HuH-7.5 (cell line): ENCODE results near the gene MIA2.
"Not testable (repeated sequence)": the region's sequence is repeated elsewhere in the genome, so short reads cannot be mapped to it uniquely, and the experiment has no call there.

Experiments
- DNase-seq: peaks from one replicate; pipeline ENCODE4 v3.0.0; 2011; ENCODE audit warnings: low spot score

Gene MIA2

GRCh38 chr14:39267608-39268005 lies 33.9 kb downstream of the MIA2 start:
- no peak for DNase-seq

- DNase-seq = no peak
Observed at GRCh38 chr14:39268393-39268792, 34.7 kb downstream of the MIA2 start.

- no peak for DNase-seq
Observed at GRCh38 chr14:39272918-39273317, 39.2 kb downstream of the MIA2 start.

- DNase-seq = no peak
Observed at GRCh38 chr14:39275395-39275794, 41.7 kb downstream of the MIA2 start.

- no peak for DNase-seq
Observed at GRCh38 chr14:39276005-39276404, 42.3 kb downstream of the MIA2 start.

- DNase-seq = no peak
Observed at GRCh38 chr14:39276579-39277114, 42.9 kb downstream of the MIA2 start.

GRCh38 chr14:39279515-39279914 lies 45.8 kb downstream of the MIA2 start:
- DNase-seq = no peak

GRCh38 chr14:39280678-39281077 lies 47.0 kb downstream of the MIA2 start:
- DNase-seq = not testable (repeated sequence)

- no peak for DNase-seq
Observed at GRCh38 chr14:39289523-39289922, 55.8 kb downstream of the MIA2 start.

GRCh38 chr14:39291701-39292100 lies 58.0 kb downstream of the MIA2 start:
- no peak for DNase-seq

GRCh38 chr14:39293629-39294028 lies 59.9 kb downstream of the MIA2 start:
- DNase-seq = no peak

GRCh38 chr14:39300389-39300788 lies 66.7 kb downstream of the MIA2 start:
- not testable (repeated sequence) for DNase-seq

- DNase-seq = no peak
Observed at GRCh38 chr14:39302124-39302810, 68.6 kb downstream of the MIA2 start.

- no peak for DNase-seq
Observed at GRCh38 chr14:39303115-39303514, 69.4 kb downstream of the MIA2 start.

- DNase-seq = no peak
Observed at GRCh38 chr14:39307815-39308214, 74.1 kb downstream of the MIA2 start.

GRCh38 chr14:39310051-39310450 lies 76.3 kb downstream of the MIA2 start:
- no peak for DNase-seq

- DNase-seq = no peak
Observed at GRCh38 chr14:39315859-39316444, 82.2 kb downstream of the MIA2 start.

- no peak for DNase-seq
Observed at GRCh38 chr14:39316830-39317553, 83.3 kb downstream of the MIA2 start.

- no peak for DNase-seq
Observed at GRCh38 chr14:39318574-39318973, 84.9 kb downstream of the MIA2 start.

- no peak for DNase-seq
Observed at GRCh38 chr14:39319381-39319780, 85.7 kb downstream of the MIA2 start.

- DNase-seq = no peak
Observed at GRCh38 chr14:39320318-39320717, 86.6 kb downstream of the MIA2 start.

- DNase-seq = no peak
Observed at GRCh38 chr14:39322807-39323206, 89.1 kb downstream of the MIA2 start.

- no peak for DNase-seq
Observed at GRCh38 chr14:39324097-39324496, 90.4 kb downstream of the MIA2 start.
